IMR-90 (cell line): ENCODE results near the gene HRH3. TPM values are rescaled to one million over a fixed set of nuclear protein-coding genes. Genes with fewer than 3 reads are reported as not detected.

ENCODE experiments used
- ATAC-seq: fragments of 200-7000 bp; cut with Tn5 transposase; 2 replicates; pipeline ENCODE4 v1.9.1; 2020; ENCODE audit warnings: low read depth, mild to moderate bottlenecking, moderate library complexity
- BruUV-seq: library from RNA; stranded (reverse); fragments of 400-500 nt; replicated peaks from 2 replicates; lab custom pipeline; 2021; lab: Mats Ljungman, UMichigan
- CTCF ChIA-PET: fragments of 300-600 bp; formaldehyde crosslinking; extraction: SDS; loops from one replicate; lab custom pipeline; 2021; ENCODE audit warnings: antibody characterized with exemption; lab: Yijun Ruan, JAX
- POLR2A ChIA-PET: fragments of 300-600 bp; sonication (Branson Sonifier 250); formaldehyde crosslinking; loops from one replicate; lab custom pipeline; 2022; ENCODE audit warnings: antibody characterized with exemption; ENCODE audit not compliant: unreplicated experiment; lab: Charles Lee
- DNase-seq: peaks from one replicate; pipeline ENCODE4 v3.0.0; 2013
- H2AFZ ChIP-seq: replicated peaks from 2 replicates; pipeline ENCODE3; 2013; ENCODE audit warnings: low read length, mild to moderate bottlenecking; ENCODE audit not compliant: poor library complexity
- H2AK5ac ChIP-seq: 2 replicates; pipeline ENCODE4 v1.6.1; 2013; ENCODE audit warnings: low read depth, low read length, inconsistent platforms
- H2AK9ac ChIP-seq: replicated peaks from 2 replicates; pipeline ENCODE3; 2013; ENCODE audit warnings: mild to moderate bottlenecking, low read depth, low read length, moderate library complexity; ENCODE audit not compliant: poor library complexity
- H2BK120ac ChIP-seq: 2 replicates; pipeline ENCODE4 v1.6.1; 2013; ENCODE audit warnings: low read depth, low read length, inconsistent platforms
- H2BK15ac ChIP-seq: 3 replicates; pipeline ENCODE4 v1.6.1; 2013; ENCODE audit warnings: low read depth, low read length, inconsistent platforms
- H2BK20ac ChIP-seq: 2 replicates; pipeline ENCODE4 v1.6.1; 2013; ENCODE audit warnings: low read depth, mild to moderate bottlenecking, inconsistent platforms, low read length, moderate library complexity
- H2BK5ac ChIP-seq: 2 replicates; pipeline ENCODE4 v1.6.1; 2013; ENCODE audit warnings: mild to moderate bottlenecking, low read depth, low read length, inconsistent platforms; ENCODE audit not compliant: poor library complexity, severe bottlenecking
- H3K14ac ChIP-seq: replicated peaks from 2 replicates; pipeline ENCODE4 v1.6.1; 2013; ENCODE audit warnings: low read depth, low read length, inconsistent platforms
- H3K18ac ChIP-seq: 2 replicates; pipeline ENCODE4 v1.6.1; 2013; ENCODE audit warnings: low read depth, low read length, control low read depth
- H3K23ac ChIP-seq: 2 replicates; pipeline ENCODE4 v1.6.1; 2013; ENCODE audit warnings: low read depth, low read length, inconsistent platforms
- H3K27ac ChIP-seq: 2 replicates; pipeline ENCODE4 v1.5.1; 2013; ENCODE audit warnings: mild to moderate bottlenecking, control low read depth, low read length; ENCODE audit not compliant: insufficient read depth
- H3K27me3 ChIP-seq: 2 replicates; pipeline ENCODE4 v1.6.1; 2013; ENCODE audit warnings: low read length; ENCODE audit not compliant: control insufficient read depth, insufficient read depth
- H3K36me3 ChIP-seq: 2 replicates; pipeline ENCODE4 v1.6.1; 2013; ENCODE audit warnings: low read length, mixed read lengths; ENCODE audit not compliant: control insufficient read depth, insufficient read depth
- H3K4ac ChIP-seq: 2 replicates; pipeline ENCODE4 v1.6.1; 2013; ENCODE audit warnings: low read depth, low read length, inconsistent platforms
- H3K4me1 ChIP-seq: 2 replicates; pipeline ENCODE4 v1.6.1; 2013; ENCODE audit warnings: low read length, mixed read lengths; ENCODE audit not compliant: control insufficient read depth, insufficient read depth
- H3K4me2 ChIP-seq: 2 replicates; pipeline ENCODE4 v1.6.1; 2013; ENCODE audit warnings: low read depth, mild to moderate bottlenecking, control low read depth, low read length, moderate library complexity
- H3K4me3 ChIP-seq: 2 replicates; pipeline ENCODE4 v1.5.1; 2013; ENCODE audit warnings: low read depth, mild to moderate bottlenecking, control low read depth, low read length, moderate library complexity; ENCODE audit not compliant: insufficient read depth
- H3K56ac ChIP-seq: 2 replicates; pipeline ENCODE4 v1.6.1; 2013; ENCODE audit warnings: low read length, inconsistent platforms; ENCODE audit not compliant: insufficient read depth; ENCODE audit errors: extremely low read depth
- H3K79me1 ChIP-seq, 2 experiments: 2 replicates each; pipeline ENCODE4 v1.6.1; 2013; ENCODE audit warnings: low read length in 2 of 2, inconsistent platforms in 1 of 2, low read depth in 1 of 2
- H3K9ac ChIP-seq: 2 replicates; pipeline ENCODE4 v1.6.1; 2013; ENCODE audit warnings: low read depth, low read length, control low read depth
- H3K9me1 ChIP-seq: 2 replicates; pipeline ENCODE4 v1.6.1; 2013; ENCODE audit warnings: low read length, inconsistent platforms; ENCODE audit not compliant: insufficient read depth
- H3K9me3 ChIP-seq: 2 replicates; pipeline ENCODE4 v1.6.1; 2013; ENCODE audit warnings: low read length; ENCODE audit not compliant: control insufficient read depth, insufficient read depth
- H4K20me1 ChIP-seq: 2 replicates; pipeline ENCODE4 v1.6.1; 2013; ENCODE audit warnings: low read length, inconsistent platforms; ENCODE audit not compliant: insufficient read depth
- H4K5ac ChIP-seq: 2 replicates; pipeline ENCODE4 v1.6.1; 2013; ENCODE audit warnings: mild to moderate bottlenecking, low read depth, low read length, control low read depth
- H4K8ac ChIP-seq, 2 experiments: 2 replicates each; pipeline ENCODE4 v1.6.1; 2013; ENCODE audit warnings: low read depth in 2 of 2, low read length in 2 of 2, control low read depth in 1 of 2, inconsistent platforms in 1 of 2
- H4K91ac ChIP-seq: 2 replicates; pipeline ENCODE4 v1.6.1; 2013; ENCODE audit warnings: low read depth, low read length, inconsistent platforms; ENCODE audit not compliant: insufficient read depth
- CHD1 ChIP-seq: IDR thresholded peaks from 2 replicates; pipeline ENCODE4 v1.6.1; 2012; ENCODE audit warnings: low read depth, low read length, improper control_type of control experiment
- NFE2L2 ChIP-seq: fragments of 150-350 bp; IDR thresholded peaks from 2 replicates; pipeline ENCODE4 v1.6.1; 2016; ENCODE audit warnings: low read depth, mild to moderate bottlenecking, low read length
- WGBS, 2 experiments: methylation state at CpG; one replicate each; pipeline versions ENCODE4 v1.1.5 to v1.1.7; 2013; ENCODE audit warnings: missing lambda C conversion rate in 2 of 2; ENCODE audit not compliant: insufficient read length in 1 of 2; ENCODE audit errors: extremely low coverage in 2 of 2; 5-methylcytosine and 5-hydroxymethylcytosine counted together
- dilution Hi-C: fragments of 300-500 bp; cut with HindIII; formaldehyde crosslinking; loops from one replicate; pipeline ENCODE4 v1.14.3; 2018; ENCODE audit warnings: low sequenced_read_pairs; ENCODE audit not compliant: unreplicated experiment
- in situ Hi-C: fragments of 300-500 bp; cut with MboI; formaldehyde crosslinking; loops from 3 replicates; pipeline ENCODE4 v1.14.3; 2019; ENCODE audit warnings: low sequenced_read_pairs, inconsistent platforms, mixed read lengths
- intact Hi-C: fragments of 100-400 bp; cut with micrococcal nuclease; formaldehyde crosslinking; loops from 2 replicates; pipeline ENCODE4 v1.10.0; 2022
- polyA plus RNA-seq, 3 experiments: library from polyadenylated mRNA; depleted of rRNA; stranded (reverse); fragments of >200 nt; gene quantifications; 2 replicates each; pipeline ENCODE4 v1.2.3, GENCODE V29; 2012; ENCODE audit warnings: low replicate concordance in 1 of 3
- total RNA-seq: library from RNA; depleted of rRNA; stranded (reverse); fragments of >200 nt; gene quantifications from 2 replicates; pipeline ENCODE4 v1.2.3, GENCODE V29; 2012

The HRH3 gene
- total and polyA plus RNA-seq, 2 of the 4 experiments (the other 2 are of a cell fraction) = not detected

- Histone ChIP-seq H3K23ac (no peak overlapping the region), H3K4me1 (no peaks in the 10 kb centered on the region), H3K18ac (no peak overlapping the region), H3K4me2 (no peak overlapping the region), H3K4ac (no peak overlapping the region), H3K79me1 (no peaks in the 10 kb centered on the region), H4K20me1 (no peaks in the 10 kb centered on the region; the same call in none of the 2 replicates), H4K91ac (no peak overlapping the region), H4K5ac (no peak overlapping the region), H2AK9ac (no peak overlapping the region), H2BK15ac (no peak overlapping the region), H3K27me3 (peaks cover 36% of the 10 kb centered on the region), H2BK120ac (no peak overlapping the region), H3K9ac (no peak overlapping the region), H2AFZ (no peak overlapping the region), H3K4me3 (no peak overlapping the region), H3K27ac (no peak overlapping the region), H3K9me1 (no peaks in the 10 kb centered on the region), H2BK20ac (no peak overlapping the region), H4K8ac (no peak overlapping the region), H3K36me3 (no peaks in the 10 kb centered on the region), H2BK5ac (no peak overlapping the region), H3K56ac (no peak overlapping the region), H3K14ac (no peak overlapping the region), H3K9me3 (no peaks in the 10 kb centered on the region), H2AK5ac (no peak overlapping the region)
- BruUV-seq = no TSS peak
- ChIA-PET CTCF (no interaction called here), POLR2A (no interaction called here)
- 43% methylated on average over 1 of the region's 9 CpGs; no CpG with 5 or more reads in 1 of the 2 experiments for WGBS, 2 experiments
- DNase-seq = no peak
- TF ChIP-seq NFE2L2 (no peak), CHD1 (no peak)
- dilution Hi-C loops (no loop called here), intact Hi-C loops (no loop called here), in situ Hi-C loops (no loop called here)
- ATAC-seq = peak; percentile 6; the same call in 1 of the 2 replicates
Observed at GRCh38 chr20:62211769-62212288, 8.2 kb downstream of the HRH3 start.
